ENCODE measurements around the gene RGS19. TPM values are rescaled to one million over a fixed set of nuclear protein-coding genes. Genes with fewer than 3 reads are reported as not detected.

RGS19 gene
- total RNA-seq, 1 donor from 2014 or later = 16.4 TPM

GRCh38 chr20:64065062-64065973 is 14.0 kb downstream of the RGS19 start:
- DNase-seq (ENCODE audit: low read depth) = no peak

- DNase-seq (ENCODE audit: low read depth) = peak; percentile 51
Measured at GRCh38 chr20:64064145-64064698, 15.1 kb downstream of the RGS19 start.

- DNase-seq (ENCODE audit: low read depth) = no peak
Measured at GRCh38 chr20:64063389-64064144, 15.8 kb downstream of the RGS19 start.

GRCh38 chr20:64062596-64063388 is 16.5 kb downstream of the RGS19 start, which contains the start of gene TCEA2:
TCEA2 (plus strand) TSS chr20:64063198; CDS start chr20:64063313, 115 bp downstream.
- peak; percentile 98 for DNase-seq (ENCODE audit: low read depth)

GRCh38 chr20:64062276-64062595 is 17.1 kb downstream of the RGS19 start:
- DNase-seq (ENCODE audit: low read depth) = no peak

- no peak for DNase-seq (ENCODE audit: low read depth)
Measured at GRCh38 chr20:64058536-64058935, 20.8 kb downstream of the RGS19 start.

- peak; percentile 57 for DNase-seq (ENCODE audit: low read depth)
Measured at GRCh38 chr20:64057628-64058498, 21.5 kb downstream of the RGS19 start.

- no peak for DNase-seq (ENCODE audit: low read depth)
Measured at GRCh38 chr20:64056889-64057627, 22.3 kb downstream of the RGS19 start.

- DNase-seq (ENCODE audit: low read depth) = no peak
Measured at GRCh38 chr20:64056639-64056888, 22.8 kb downstream of the RGS19 start.

- DNase-seq (ENCODE audit: low read depth) = no peak
Measured at GRCh38 chr20:64055893-64056638, 23.3 kb downstream of the RGS19 start.

GRCh38 chr20:64055396-64055892 is 23.9 kb downstream of the RGS19 start:
- no peak for DNase-seq (ENCODE audit: low read depth)

GRCh38 chr20:64053841-64054661 is 25.3 kb downstream of the RGS19 start:
- peak; percentile 34 for DNase-seq (ENCODE audit: low read depth)

- no peak for DNase-seq (ENCODE audit: low read depth)
Measured at GRCh38 chr20:64052987-64053840, 26.1 kb downstream of the RGS19 start.

GRCh38 chr20:64052326-64052722 is 27.0 kb downstream of the RGS19 start:
- no peak for DNase-seq (ENCODE audit: low read depth)

GRCh38 chr20:64051561-64052325 is 27.6 kb downstream of the RGS19 start:
- no peak for DNase-seq (ENCODE audit: low read depth)

GRCh38 chr20:64051033-64051452 is 28.3 kb downstream of the RGS19 start:
- DNase-seq (ENCODE audit: low read depth) = no peak

Data from myocyte (in vitro differentiated cells).